Measurements from ENCODE around the gene RELB. TPM values are rescaled to one million over a fixed set of nuclear protein-coding genes. Genes with fewer than 3 reads are reported as not detected.

RELB gene
- total RNA-seq, 2 donors from 2014 or later: 9.5 to 14.5 TPM

GRCh38 chr19:45037393-45038169, 36.3 kb downstream of the RELB start:
- no peak for TF ChIP-seq CTCF (conservative IDR thresholded peaks at IDR 0.05)
- Histone ChIP-seq H3K27me3 (ENCODE audit: control insufficient read depth, insufficient read depth, low read length, poor library complexity, severe bottlenecking) (no peaks in the 10 kb centered on the region), H3K4me1 (ENCODE audit: control insufficient read depth, insufficient read depth, low read length) (no peaks in the 10 kb centered on the region), H3K4me3 (ENCODE audit: low read length) (no peak overlapping the region), H3K9ac (ENCODE audit: extremely low read depth, low read length, poor library complexity, severe bottlenecking) (no peak overlapping the region), H3K36me3 (ENCODE audit: control insufficient read depth, insufficient read depth, low read length) (peaks cover 48% of the 10 kb centered on the region), H3K9me3 (ENCODE audit: control insufficient read depth, low read length) (no peaks in the 10 kb centered on the region), H3K27ac (ENCODE audit: low read depth, low read length) (no peak overlapping the region)
- H3K4me1 Mint-ChIP-seq: peaks cover 8% of the 10 kb centered on the region
- 95% methylated on average over 17 to 37 of the region's 37 CpGs for WGBS, 2 experiments (ENCODE audit: insufficient coverage in 1 of 2, insufficient read length in 1 of 2)
- DNase-seq: no peak
- no peak overlapping the region for H3K4me3 Mint-ChIP-seq
- peaks cover 41% of the 10 kb centered on the region for H3K36me3 Mint-ChIP-seq (ENCODE audit: low read depth)
- no peaks in the 10 kb centered on the region for H3K9me3 Mint-ChIP-seq
- no peaks in the 10 kb centered on the region for H3K27me3 Mint-ChIP-seq (ENCODE audit: insufficient read depth)
- no peak overlapping the region for H3K27ac Mint-ChIP-seq

DNA sequence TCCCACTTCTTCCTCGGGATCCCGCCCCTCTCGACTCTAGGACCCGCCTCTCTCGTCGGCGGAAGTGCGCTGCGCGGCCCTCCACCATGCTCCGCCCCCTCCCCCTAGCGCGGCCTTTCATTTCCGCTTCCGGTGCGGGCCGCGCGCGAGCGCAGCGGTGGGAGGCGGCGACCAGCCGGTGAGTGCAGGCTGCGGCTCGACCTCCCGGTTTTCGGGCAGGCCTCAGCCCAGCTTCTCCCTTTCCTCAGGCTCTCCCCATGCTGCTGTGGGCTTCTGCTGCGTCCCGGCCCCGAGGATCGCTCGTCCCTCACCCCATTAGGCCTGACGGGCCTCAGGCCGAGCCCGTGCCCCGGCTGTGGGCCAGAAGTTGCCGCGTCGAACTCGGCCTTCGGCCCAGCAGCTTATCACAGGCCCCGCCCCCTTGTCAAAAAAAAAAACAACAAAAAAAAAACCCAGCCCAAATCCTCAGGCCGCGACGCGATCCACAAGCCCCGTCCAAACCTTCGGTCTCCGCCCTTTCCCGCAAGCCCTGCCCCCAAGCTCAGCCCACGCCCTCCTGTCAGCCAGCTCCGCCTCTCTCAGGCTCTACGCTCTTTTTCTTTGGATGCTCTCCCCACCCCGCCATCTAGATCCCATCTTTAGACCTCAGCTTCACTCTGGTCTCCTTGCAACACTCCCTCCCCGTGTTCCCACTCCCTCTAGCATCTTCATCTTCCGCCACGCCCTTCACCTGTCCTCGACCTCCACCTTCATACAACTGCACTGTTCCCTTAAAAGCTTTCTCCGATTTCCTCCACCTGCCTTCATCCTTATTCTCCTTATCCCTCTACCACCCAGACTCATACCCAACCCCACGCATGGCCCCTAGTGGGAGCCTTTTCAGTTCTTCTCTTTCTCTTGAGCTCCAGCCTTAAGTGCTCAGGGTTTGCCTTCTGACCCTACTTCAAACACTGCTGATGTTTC, 37.9 kb downstream of the RELB start, which contains the start of gene CLASRP:
CLASRP (plus strand) TSS at position 115 of the 963 bp plus-strand sequence. CDS start 1,168 bp downstream, outside the sequence.
- Mint-ChIP-seq H3K36me3 (ENCODE audit: low read depth) (peaks cover 38% of the 10 kb centered on the region), H3K9me3 (no peaks in the 10 kb centered on the region), H3K27me3 (ENCODE audit: insufficient read depth) (no peaks in the 10 kb centered on the region), H3K4me3 (peak within 1 kb of the TSS; percentile 98), H3K27ac (peak within 1 kb of the TSS; percentile 95), H3K4me1 (peaks cover 8% of the 10 kb centered on the region)
- Histone ChIP-seq H3K4me3 (ENCODE audit: low read length) (peak within 1 kb of the TSS; percentile 81), H3K4me1 (ENCODE audit: control insufficient read depth, insufficient read depth, low read length) (no peaks in the 10 kb centered on the region), H3K9me3 (ENCODE audit: control insufficient read depth, low read length) (no peaks in the 10 kb centered on the region), H3K9ac (ENCODE audit: extremely low read depth, low read length, poor library complexity, severe bottlenecking) (peak within 1 kb of the TSS; percentile 87), H3K27me3 (ENCODE audit: control insufficient read depth, insufficient read depth, low read length, poor library complexity, severe bottlenecking) (no peaks in the 10 kb centered on the region), H3K36me3 (ENCODE audit: control insufficient read depth, insufficient read depth, low read length) (peaks cover 56% of the 10 kb centered on the region), H3K27ac (ENCODE audit: low read depth, low read length) (peak within 1 kb of the TSS; percentile 72)
- TF ChIP-seq CTCF (conservative IDR thresholded peaks at IDR 0.05): no peak
- peak; percentile 94 for DNase-seq
- WGBS, 2 experiments (ENCODE audit: insufficient coverage in 1 of 2, insufficient read length in 1 of 2): 3 to 18% methylated on average over 13 to 62 of the region's 62 CpGs

GRCh38 chr19:45040059-45040771, 39.0 kb downstream of the RELB start:
- H3K27me3 Mint-ChIP-seq (ENCODE audit: insufficient read depth): no peaks in the 10 kb centered on the region
- Histone ChIP-seq H3K4me1 (ENCODE audit: control insufficient read depth, insufficient read depth, low read length) (no peaks in the 10 kb centered on the region), H3K27me3 (ENCODE audit: control insufficient read depth, insufficient read depth, low read length, poor library complexity, severe bottlenecking) (no peaks in the 10 kb centered on the region), H3K9ac (ENCODE audit: extremely low read depth, low read length, poor library complexity, severe bottlenecking) (no peak overlapping the region), H3K9me3 (ENCODE audit: control insufficient read depth, low read length) (no peaks in the 10 kb centered on the region), H3K27ac (ENCODE audit: low read depth, low read length) (no peak overlapping the region), H3K36me3 (ENCODE audit: control insufficient read depth, insufficient read depth, low read length) (peaks cover 60% of the 10 kb centered on the region), H3K4me3 (ENCODE audit: low read length) (peak overlapping the region; percentile 81)
- no peak for TF ChIP-seq CTCF (conservative IDR thresholded peaks at IDR 0.05)
- H3K9me3 Mint-ChIP-seq: no peaks in the 10 kb centered on the region
- no peak for DNase-seq
- peaks cover 8% of the 10 kb centered on the region for H3K4me1 Mint-ChIP-seq
- WGBS, 2 experiments (ENCODE audit: insufficient coverage in 1 of 2, insufficient read length in 1 of 2): 92 to 93% methylated on average over 16 to 19 of the region's 19 CpGs
- peaks cover 36% of the 10 kb centered on the region for H3K36me3 Mint-ChIP-seq (ENCODE audit: low read depth)
- H3K27ac Mint-ChIP-seq: no peak overlapping the region
- peak overlapping the region; percentile 98 for H3K4me3 Mint-ChIP-seq
